Endothelial cell of umbilical vein (primary cell): ENCODE measurements around the gene ARHGEF12. TPM values are rescaled to one million over a fixed set of nuclear protein-coding genes. Genes with fewer than 3 reads are reported as not detected.
A peak's percentile ranks its signal among the peaks of the same experiment; 100 is the strongest.

Source experiments
- BruUV-seq: library from RNA; stranded (reverse); fragments of 400-500 nt; replicated peaks from 2 replicates; lab custom pipeline; 2021; lab: Mats Ljungman, UMichigan
- CTCF ChIA-PET: fragments of 300-600, 350-600 bp; sonication (Branson Sonifier 250); formaldehyde crosslinking; loops from one replicate; lab custom pipeline; 2021; ENCODE audit warnings: antibody characterized with exemption, inconsistent platforms; lab: Charles Lee
- POLR2A ChIA-PET: fragments of 300-600, 350-600 bp; sonication (Branson Sonifier 250); formaldehyde crosslinking; loops from one replicate; lab custom pipeline; 2021; ENCODE audit warnings: antibody characterized with exemption, inconsistent platforms; lab: Charles Lee
- DNase-seq: peaks from one replicate; pipeline ENCODE4 v3.0.0-alpha.2; 2011; ENCODE audit warnings: low read depth, low spot score
- FAIRE-seq: peaks from 2 replicates; lab custom pipeline; 2011; peaks lifted over from hg19 to GRCh38; lab: Jason Lieb, UNC
- H2AFZ ChIP-seq: 2 replicates; pipeline ENCODE4 v1.6.0; 2012; ENCODE audit warnings: low read depth, low read length, control low read depth, inconsistent platforms
- H3K27ac ChIP-seq: 2 replicates; pipeline ENCODE4 v1.5.1; 2011; ENCODE audit warnings: low read depth, mild to moderate bottlenecking, control low read depth, low read length, moderate library complexity; ENCODE audit not compliant: insufficient read depth
- H3K27me3 ChIP-seq, 2 experiments: 2 replicates each; pipeline versions ENCODE4 v1.6.0 to v1.6.1; 2011; ENCODE audit warnings: low read length in 2 of 2, mixed read lengths in 1 of 2; ENCODE audit not compliant: control insufficient read depth in 2 of 2, insufficient read depth in 2 of 2
- H3K36me3 ChIP-seq, 2 experiments: 2 replicates in 1 of 2; 3 replicates in 1 of 2; pipeline ENCODE4 v1.5.1; 2011; ENCODE audit warnings: low read length in 2 of 2, mild to moderate bottlenecking in 1 of 2, moderate library complexity in 1 of 2; ENCODE audit not compliant: control insufficient read depth in 2 of 2, insufficient read depth in 2 of 2; ENCODE audit errors: extremely low read depth in 1 of 2
- H3K4me1 ChIP-seq: 3 replicates; pipeline ENCODE4 v1.5.1; 2011; ENCODE audit warnings: mild to moderate bottlenecking, low read length; ENCODE audit not compliant: control insufficient read depth, insufficient read depth; ENCODE audit errors: extremely low read depth
- H3K4me2 ChIP-seq: 2 replicates; pipeline ENCODE4 v1.6.1; 2011; ENCODE audit warnings: low read length, control low read depth, mixed read lengths; ENCODE audit not compliant: insufficient read depth
- H3K4me3 ChIP-seq, 3 experiments: fragments of 200-600 bp in 1 of 3; sonication (generic), shearing (Covaris generic) in 1 of 3; replicated peaks in 1 of 3; 2 replicates each; pipeline ENCODE4 v1.5.1; 2011 to 2016; ENCODE audit warnings: control low read depth in 3 of 3, low read length in 3 of 3, mild to moderate bottlenecking in 2 of 3, inconsistent platforms in 1 of 3, low read depth in 1 of 3, moderate library complexity in 1 of 3; ENCODE audit not compliant: insufficient read depth in 1 of 3
- H3K79me2 ChIP-seq: 2 replicates; pipeline ENCODE4 v1.6.0; 2012; ENCODE audit warnings: low read length, inconsistent platforms; ENCODE audit not compliant: control insufficient read depth, insufficient read depth
- H3K9ac ChIP-seq: replicated peaks from 2 replicates; pipeline ENCODE3; 2011; ENCODE audit warnings: low read length, control low read depth; ENCODE audit not compliant: insufficient read depth; ENCODE audit errors: extremely low read depth
- H3K9me1 ChIP-seq: replicated peaks from 3 replicates; pipeline ENCODE4 v1.6.0; 2011; ENCODE audit warnings: mild to moderate bottlenecking, low read length; ENCODE audit not compliant: control insufficient read depth, insufficient read depth; ENCODE audit errors: extremely low read depth
- H3K9me3 ChIP-seq: replicated peaks from 2 replicates; pipeline ENCODE4 v1.5.1; 2012; ENCODE audit warnings: low read length, inconsistent platforms; ENCODE audit not compliant: control insufficient read depth, insufficient read depth
- H4K20me1 ChIP-seq: replicated peaks from 2 replicates; pipeline ENCODE3; 2011; ENCODE audit warnings: mild to moderate bottlenecking, low read length; ENCODE audit not compliant: control insufficient read depth, insufficient read depth; ENCODE audit errors: extremely low read depth
- CTCF ChIP-seq, 2 donors: IDR thresholded peaks; 1 replicate in 1 of 2; 2 replicates in 1 of 2; pipeline ENCODE4 v1.5.1; 2011; ENCODE audit warnings: low read length in 2 of 2, mild to moderate bottlenecking in 2 of 2, moderate library complexity in 2 of 2, control low read depth in 1 of 2, inconsistent platforms in 1 of 2, low read depth in 1 of 2; ENCODE audit not compliant: insufficient read depth in 1 of 2; ENCODE audit errors: extremely low read depth in 1 of 2
- FOS ChIP-seq: IDR thresholded peaks from 2 replicates; pipeline ENCODE4 v1.6.1; 2011; ENCODE audit warnings: mild to moderate bottlenecking, low read length, moderate library complexity, borderline replicate concordance; ENCODE audit not compliant: insufficient read depth
- GATA2 ChIP-seq: IDR thresholded peaks from 2 replicates; pipeline ENCODE4 v1.7.0; 2011; ENCODE audit warnings: low read depth, mild to moderate bottlenecking, moderate library complexity, mixed read lengths, low read length; ENCODE audit not compliant: insufficient read length, insufficient read depth
- MYC ChIP-seq: IDR thresholded peaks from one replicate; pipeline ENCODE4 v1.6.1; 2011; ENCODE audit warnings: mild to moderate bottlenecking, low read depth, low read length
- POLR2A ChIP-seq: IDR thresholded peaks from 2 replicates; pipeline ENCODE4 v1.6.1; 2012; ENCODE audit warnings: low read depth, mild to moderate bottlenecking, control low read depth, low read length
- POLR2AphosphoS5 ChIP-seq: IDR thresholded peaks from 2 replicates; pipeline ENCODE4 v1.6.1; 2012; ENCODE audit warnings: low read depth, mild to moderate bottlenecking, control low read depth, low read length, moderate library complexity; ENCODE audit not compliant: insufficient read depth
- dilution Hi-C: fragments of 300-500 bp; cut with MboI; formaldehyde crosslinking; loops from one replicate; pipeline ENCODE4 v1.15.0; 2019; ENCODE audit warnings: low sequenced_read_pairs; ENCODE audit not compliant: extremely low pct_ligation_motif_present
- intact Hi-C: fragments of 100-400 bp; cut with micrococcal nuclease; formaldehyde crosslinking; loops from one replicate; pipeline ENCODE4 v1.10.0; 2022
- polyA plus RNA-seq, 4 experiments: library from polyadenylated mRNA; depleted of rRNA in 3 of 4; stranded (reverse) in 3 of 4; unstranded in 1 of 4; fragments of >200 nt; gene quantifications; 2 replicates each; pipeline versions ENCODE4 v1.2.1 to v1.2.3, GENCODE V29; 2011 to 2012; ENCODE audit warnings: missing spikeins in 1 of 4
- total RNA-seq: library from RNA; stranded (reverse); gene quantifications from 2 replicates; pipeline ENCODE4 v1.2.3, GENCODE V29; 2021

ARHGEF12 gene
- total and polyA plus RNA-seq, 2 donors (not counting 3 experiments of a cell fraction or from before 2014, with no cell fraction given), result 20.9 to 125 TPM

- Histone ChIP-seq H3K9me1 (no peaks in the 10 kb centered on the region), H3K36me3 (no peaks in the 10 kb centered on the region), H3K27ac (peak overlapping the region; percentile 87), H2AFZ (no peak overlapping the region), H3K4me3 (peak overlapping the region; percentile 31 to 98 (median 96)), H3K9ac (peak overlapping the region; percentile 96), H3K27me3 (no peaks in the 10 kb centered on the region), H3K9me3 (no peaks in the 10 kb centered on the region), H3K4me1 (peaks cover 45% of the 10 kb centered on the region), H3K79me2 (peaks cover 62% of the 10 kb centered on the region), H4K20me1 (no peaks in the 10 kb centered on the region), H3K4me2 (peak overlapping the region; percentile 92)
- no peak for FAIRE-seq
- dilution Hi-C loops (no loop called here), intact Hi-C loops (loop anchor here (1.0 to 10.0 kb wide), 6 partner anchors 63 to 1857 kb away; partner anchors contain the start of gene SC5D)
- TF ChIP-seq CTCF (IDR thresholded peaks at IDR 0.05; ENCODE audit: extremely low read depth in 1 of 2, insufficient read depth in 1 of 2, low read depth in 1 of 2, low read length in 2 of 2) (no peak), FOS (no peak), POLR2AphosphoS5 (peak; percentile 15), GATA2 (no peak), MYC (no peak), POLR2A (peak; percentile 37)
- no TSS peak for BruUV-seq
- DNase-seq, result no peak
- POLR2A ChIA-PET, result interaction anchor here (1.2 to 1.4 kb wide), 2 partner anchors 10 to 63 kb away, joined by 5 to 6 read pairs; no protein-coding TSS in a partner anchor
- CTCF ChIA-PET, result interaction anchor here (0.8 to 4.5 kb wide), 7 partner anchors 11 to 111 kb away, joined by 3 to 16 read pairs (median 4); no protein-coding TSS in a partner anchor
These were observed 1.3 kb downstream of the ARHGEF12 start for GRCh38 chr11:120337355-120338106.
